GM21526 (cell line): ENCODE results near the gene FICD.

Source experiments
- ATAC-seq: cut with Tn5 transposase; IDR thresholded peaks from one replicate; pipeline ENCODE4 v1.9.1; 2021; ENCODE audit warnings: moderate library complexity; ENCODE audit not compliant: unreplicated experiment, low FRiP score

The FICD gene

GRCh38 chr12:108565146-108565545 lies 50.1 kb downstream of the FICD start:
- no peak for ATAC-seq

- ATAC-seq = no peak
These were observed 50.9 kb downstream of the FICD start for GRCh38 chr12:108565976-108566375.

DNA sequence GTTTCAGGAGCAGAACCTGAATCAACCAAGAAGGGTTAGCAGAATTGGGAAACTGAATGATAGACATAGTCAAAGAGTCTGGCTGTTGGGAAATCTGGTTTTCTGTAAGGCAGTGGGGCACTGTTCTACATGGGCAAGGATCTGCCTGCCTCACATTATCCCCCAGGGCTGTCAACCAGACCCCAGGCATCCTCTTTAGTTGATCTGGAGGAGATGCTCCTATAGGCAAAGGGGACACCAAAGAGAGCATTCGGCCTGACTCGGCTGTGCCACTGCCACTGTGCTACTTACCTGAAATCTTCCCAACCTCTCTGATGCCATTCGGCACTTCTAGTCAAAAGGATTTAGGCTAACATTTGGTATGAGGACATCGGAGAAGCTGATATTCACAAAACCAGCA lies 51.4 kb downstream of the FICD start:
- no peak for ATAC-seq

DNA sequence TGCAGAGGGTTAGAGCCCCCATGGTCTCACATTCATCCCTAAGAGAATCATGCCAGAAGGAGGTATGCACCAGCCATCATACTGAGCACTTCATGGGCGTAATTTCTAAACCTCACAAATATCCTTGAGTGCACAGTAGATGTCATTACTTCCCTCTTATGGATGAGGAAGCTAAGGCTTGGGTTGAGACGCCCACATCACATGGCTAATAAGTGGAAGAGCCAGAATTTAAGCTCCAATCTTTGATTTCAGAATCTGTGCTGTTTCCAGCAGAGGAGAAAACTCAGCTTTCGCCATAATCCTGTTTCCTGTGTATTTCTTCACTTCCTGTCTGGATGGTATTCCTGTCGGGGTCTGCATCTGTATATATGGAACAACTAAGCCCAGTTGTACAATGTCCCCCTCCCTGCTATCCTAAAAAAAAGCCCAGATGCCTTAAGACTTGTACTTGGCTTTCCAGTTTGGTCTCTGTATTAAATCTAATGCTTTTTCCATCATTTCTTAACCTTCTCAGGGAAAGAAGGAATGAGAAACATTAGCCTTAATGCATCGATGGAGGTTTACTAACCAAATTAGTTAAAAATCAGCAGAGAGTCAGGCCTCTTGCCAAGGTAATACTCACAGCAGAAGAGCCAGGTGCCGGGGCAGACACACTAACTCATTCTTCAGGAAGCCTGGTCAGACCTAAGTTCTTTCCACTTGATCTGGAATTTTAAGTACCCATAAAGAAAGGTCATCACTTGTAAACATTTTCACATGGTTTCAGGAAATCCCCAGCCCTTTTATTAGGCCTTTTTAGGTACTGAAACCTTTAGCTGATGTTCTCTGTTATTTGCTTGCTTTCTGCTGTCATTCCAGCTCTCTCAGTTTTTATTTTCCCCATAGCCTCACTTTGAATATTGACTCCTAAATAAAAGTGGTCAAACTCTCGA lies 52.6 kb downstream of the FICD start:
- no peak for ATAC-seq

- ATAC-seq = peak; percentile 67
These were observed 53.5 kb downstream of the FICD start for GRCh38 chr12:108568338-108569154.
